Forelimb muscle (tissue), 1 donor: ENCODE data around the gene HES1. TPM values are rescaled to one million over a fixed set of nuclear protein-coding genes. Genes with fewer than 3 reads are reported as not detected.
"Not testable (repeated sequence)": the region's sequence is repeated elsewhere in the genome, so short reads cannot be mapped to it uniquely, and the experiment has no call there.

Experiments
- DNase-seq: peaks from one replicate; pipeline ENCODE4 v3.0.0-alpha.2; 2013; ENCODE audit warnings: low read depth
- polyA plus RNA-seq: library from polyadenylated mRNA; unstranded; fragments of 120-200 nt; gene quantifications from one replicate; pipeline ENCODE4 v1.2.1, GENCODE V29; 2013; ENCODE audit not compliant: insufficient read length

HES1 gene
- polyA plus RNA-seq, 1 donor, result 30.3 TPM

DNA sequence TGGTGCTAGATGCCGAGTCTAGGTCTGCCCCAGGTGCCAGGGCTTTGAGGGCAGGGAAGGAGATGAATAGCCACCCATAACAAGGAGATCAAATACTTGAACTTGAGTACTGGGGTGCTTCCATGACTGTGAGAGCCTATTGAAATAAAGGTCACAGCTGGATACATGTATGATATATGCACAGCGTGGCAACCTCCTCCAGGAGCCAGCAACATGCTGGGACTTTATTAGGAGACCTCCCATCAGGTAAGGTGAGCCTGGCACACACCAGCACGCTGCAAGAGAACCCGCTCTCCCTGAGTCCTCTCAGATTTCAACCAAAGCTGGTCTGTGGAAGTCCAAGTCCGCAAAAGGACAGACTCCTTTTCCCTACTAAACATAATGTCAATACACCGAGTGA is 10.5 kb upstream of the HES1 start:
- DNase-seq, result no peak

DNA sequence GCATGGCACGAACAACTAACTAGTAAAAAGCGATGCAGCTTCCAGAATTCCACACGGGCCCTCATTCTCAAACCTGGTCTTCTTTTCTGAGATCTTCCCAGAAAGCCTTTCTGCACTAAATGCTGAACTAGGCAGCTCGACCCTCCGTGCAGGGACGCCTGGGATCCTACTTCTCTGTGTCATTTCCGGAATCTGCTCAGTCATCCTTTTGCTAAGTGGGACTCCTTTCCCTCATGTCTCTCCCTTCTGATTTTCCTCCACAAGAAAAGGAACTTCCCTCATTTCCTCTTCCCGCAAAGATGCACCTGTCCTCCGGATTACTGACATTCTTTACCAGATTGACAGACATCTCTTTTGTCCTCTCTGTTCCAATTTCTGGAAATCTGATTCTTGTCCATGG is 9.2 kb upstream of the HES1 start:
- no peak for DNase-seq

DNA sequence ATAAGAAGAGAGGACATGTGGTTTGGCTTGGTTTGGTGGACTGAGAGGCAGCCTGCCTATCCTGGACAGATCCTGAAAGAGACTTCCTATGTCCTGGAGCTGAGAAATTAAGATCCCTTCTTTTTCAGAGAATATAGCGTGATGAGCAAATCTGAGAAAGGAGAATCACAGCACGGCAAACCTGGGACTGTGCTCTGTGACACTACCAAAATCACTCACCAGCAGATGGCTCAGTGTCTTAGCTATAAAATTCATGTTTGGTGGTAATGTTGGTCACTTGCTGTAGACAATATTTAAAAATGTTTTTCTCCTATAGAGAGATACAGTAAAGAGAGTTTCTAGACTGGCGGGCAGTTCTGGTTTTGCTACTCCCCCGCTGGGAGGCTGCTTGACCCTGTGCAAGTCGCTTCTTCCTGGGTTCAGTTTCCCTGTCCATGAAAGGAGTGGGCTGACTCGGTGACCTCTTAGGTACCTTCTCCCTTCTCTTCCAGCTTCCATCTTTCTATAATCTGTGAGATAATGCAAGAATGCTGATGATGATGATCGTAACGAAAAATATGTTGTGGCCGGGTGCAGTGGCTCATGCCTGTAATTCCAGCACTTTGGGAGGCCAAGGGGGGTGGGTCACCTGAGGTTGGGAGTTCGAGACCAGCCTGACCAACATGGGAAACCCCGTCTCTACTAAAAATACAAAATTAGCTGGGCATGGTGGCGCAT is 7.6 kb upstream of the HES1 start:
- no peak for DNase-seq

- DNase-seq, result not testable (repeated sequence)
Measured at GRCh38 chr3:194128919-194129295, 7.0 kb upstream of the HES1 start.

DNA sequence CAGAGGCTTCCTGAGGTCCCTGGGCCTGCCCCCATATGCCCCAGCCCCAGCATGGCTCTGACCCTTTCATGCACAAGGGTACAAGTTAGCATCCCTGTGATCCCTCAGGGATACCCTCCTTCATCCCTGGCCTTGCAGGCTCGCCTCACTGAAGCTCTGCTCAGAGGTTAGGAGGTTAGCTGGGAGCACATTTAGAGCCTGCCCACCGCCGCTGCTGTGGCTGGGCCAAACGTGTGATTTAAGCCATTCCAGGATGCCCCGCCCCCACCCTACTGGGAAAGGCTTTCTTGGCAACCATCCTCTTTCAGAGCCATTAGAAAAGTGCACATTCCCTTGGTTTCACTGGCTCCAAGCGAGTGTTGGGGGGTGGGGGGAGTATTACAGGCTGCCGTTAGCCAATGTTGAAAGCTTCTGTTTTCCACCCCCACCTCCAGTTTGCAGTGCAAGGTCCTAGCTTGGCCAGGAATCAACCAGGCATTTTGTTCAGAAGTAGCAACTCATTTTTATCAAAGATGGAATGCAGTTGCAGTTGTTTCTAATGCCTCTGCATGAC is 6.3 kb upstream of the HES1 start:
- no peak for DNase-seq

- no peak for DNase-seq
Measured at GRCh38 chr3:194130188-194130587, 5.8 kb upstream of the HES1 start.

- DNase-seq, result no peak
Measured at GRCh38 chr3:194130807-194131589, 5.0 kb upstream of the HES1 start.

DNA sequence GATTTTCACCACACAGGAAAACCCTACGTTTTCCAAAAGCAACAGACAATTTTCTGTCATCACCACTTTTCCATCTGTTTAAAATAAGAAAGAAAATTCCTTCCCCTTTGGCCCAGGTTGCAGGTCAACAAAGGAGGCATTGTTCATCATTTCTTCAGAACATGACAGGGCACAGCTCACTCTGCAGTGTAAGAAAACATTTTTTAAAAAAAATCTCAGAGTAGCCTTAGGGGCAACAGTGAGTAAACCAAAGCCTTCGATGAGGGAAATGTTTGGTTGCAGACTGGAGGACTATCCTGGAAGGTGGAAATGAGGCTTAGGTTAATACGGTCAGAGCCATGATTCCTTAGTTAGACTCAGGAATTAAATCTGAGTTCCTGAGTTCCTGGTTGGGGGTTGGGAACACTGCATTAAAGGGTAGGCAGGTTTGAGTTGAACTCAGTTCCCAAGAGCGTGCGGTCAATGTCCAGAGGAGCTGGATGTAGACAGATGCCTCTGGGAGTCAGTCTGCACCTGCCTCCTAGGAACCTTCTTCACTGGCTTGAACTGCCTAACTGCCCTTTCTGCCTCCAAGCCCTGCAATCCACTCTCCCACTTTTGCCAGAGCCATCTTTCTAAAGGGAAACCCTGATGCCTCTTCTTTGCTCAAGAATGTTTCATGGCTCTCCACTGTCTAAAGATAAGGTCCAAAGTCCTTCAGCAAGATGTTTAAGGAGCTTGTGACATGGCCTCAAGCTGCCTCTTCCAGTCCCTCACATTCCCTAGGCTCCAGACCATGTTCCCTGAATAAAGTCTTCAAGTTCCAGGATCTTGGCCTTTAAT is 3.3 kb upstream of the HES1 start:
- no peak for DNase-seq

GRCh38 chr3:194133661-194134230 is 2.2 kb upstream of the HES1 start:
- DNase-seq, result no peak

- no peak for DNase-seq
Measured at GRCh38 chr3:194134231-194134756, 1.7 kb upstream of the HES1 start.

- DNase-seq, result no peak
Measured at GRCh38 chr3:194134757-194135515, 1.0 kb upstream of the HES1 start.

DNA sequence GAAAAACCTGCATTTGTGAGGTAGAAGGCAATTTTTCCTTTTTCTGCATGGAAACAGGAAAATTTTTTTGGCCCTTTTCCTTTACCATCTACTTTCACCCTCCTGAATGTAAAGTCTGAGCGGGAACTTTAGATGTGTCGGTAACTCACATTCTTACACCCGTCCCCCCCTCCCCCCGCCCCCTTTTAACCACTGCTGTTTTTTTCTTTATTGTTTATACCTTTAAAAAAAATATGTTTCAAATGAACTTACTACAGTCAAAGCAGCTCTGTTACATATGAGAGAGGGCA is 487 bp upstream of the HES1 start:
- no peak for DNase-seq

- no peak for DNase-seq
Measured at GRCh38 chr3:194136519-194137007, 615 bp downstream of the HES1 start.

GRCh38 chr3:194137008-194137505 is 1.1 kb downstream of the HES1 start:
- DNase-seq, result no peak

DNA sequence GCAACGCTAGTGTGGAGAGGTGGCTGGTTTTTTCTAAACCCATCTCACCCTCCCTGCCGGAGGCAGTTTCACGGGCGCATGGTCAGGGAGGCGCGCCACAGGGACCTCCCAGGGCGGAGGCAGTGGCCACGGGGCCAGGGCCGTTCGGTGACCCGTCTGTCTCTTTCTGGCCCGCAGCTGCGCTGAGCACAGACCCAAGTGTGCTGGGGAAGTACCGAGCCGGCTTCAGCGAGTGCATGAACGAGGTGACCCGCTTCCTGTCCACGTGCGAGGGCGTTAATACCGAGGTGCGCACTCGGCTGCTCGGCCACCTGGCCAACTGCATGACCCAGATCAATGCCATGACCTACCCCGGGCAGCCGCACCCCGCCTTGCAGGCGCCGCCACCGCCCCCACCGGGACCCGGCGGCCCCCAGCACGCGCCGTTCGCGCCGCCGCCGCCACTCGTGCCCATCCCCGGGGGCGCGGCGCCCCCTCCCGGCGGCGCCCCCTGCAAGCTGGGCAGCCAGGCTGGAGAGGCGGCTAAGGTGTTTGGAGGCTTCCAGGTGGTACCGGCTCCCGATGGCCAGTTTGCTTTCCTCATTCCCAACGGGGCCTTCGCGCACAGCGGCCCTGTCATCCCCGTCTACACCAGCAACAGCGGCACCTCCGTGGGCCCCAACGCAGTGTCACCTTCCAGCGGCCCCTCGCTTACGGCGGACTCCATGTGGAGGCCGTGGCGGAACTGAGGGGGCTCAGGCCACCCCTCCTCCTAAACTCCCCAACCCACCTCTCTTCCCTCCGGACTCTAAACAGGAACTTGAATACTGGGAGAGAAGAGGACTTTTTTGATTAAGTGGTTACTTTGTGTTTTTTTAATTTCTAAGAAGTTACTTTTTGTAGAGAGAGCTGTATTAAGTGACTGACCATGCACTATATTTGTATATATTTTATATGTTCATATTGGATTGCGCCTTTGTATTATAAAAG is 1.8 kb downstream of the HES1 start:
- no peak for DNase-seq

DNA sequence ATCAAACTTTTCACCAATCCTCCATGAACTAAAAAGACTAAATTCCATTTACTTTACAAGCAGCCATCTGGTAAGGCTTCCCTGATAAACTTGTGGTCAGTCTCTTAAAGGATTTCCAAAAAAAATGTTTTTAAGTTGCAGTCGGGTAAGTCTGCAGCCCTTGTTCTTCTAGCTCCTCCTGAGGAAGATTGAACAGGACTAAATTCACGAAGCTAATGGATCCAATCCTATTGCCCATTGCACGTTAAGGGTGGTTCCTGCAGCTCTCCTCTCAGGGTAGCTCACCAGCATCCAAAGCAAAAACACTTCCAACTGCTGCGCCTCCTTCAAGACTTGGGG is 2.8 kb downstream of the HES1 start:
- DNase-seq, result no peak

- no peak for DNase-seq
Measured at GRCh38 chr3:194139071-194139813, 3.3 kb downstream of the HES1 start.

GRCh38 chr3:194139814-194140391 is 4.0 kb downstream of the HES1 start:
- DNase-seq, result no peak
